Limb (tissue), 2 donors: Measurements from ENCODE around the gene RPL10A.
"Not testable (repeated sequence)": the region's sequence is repeated elsewhere in the genome, so short reads cannot be mapped to it uniquely, and the experiment has no call there.

Source experiments
- DNase-seq, 2 donors: peaks; one replicate each; pipeline ENCODE4 v3.0.0-alpha.2; 2016; ENCODE audit errors: extremely low spot score in 2 of 2

The RPL10A gene

DNA sequence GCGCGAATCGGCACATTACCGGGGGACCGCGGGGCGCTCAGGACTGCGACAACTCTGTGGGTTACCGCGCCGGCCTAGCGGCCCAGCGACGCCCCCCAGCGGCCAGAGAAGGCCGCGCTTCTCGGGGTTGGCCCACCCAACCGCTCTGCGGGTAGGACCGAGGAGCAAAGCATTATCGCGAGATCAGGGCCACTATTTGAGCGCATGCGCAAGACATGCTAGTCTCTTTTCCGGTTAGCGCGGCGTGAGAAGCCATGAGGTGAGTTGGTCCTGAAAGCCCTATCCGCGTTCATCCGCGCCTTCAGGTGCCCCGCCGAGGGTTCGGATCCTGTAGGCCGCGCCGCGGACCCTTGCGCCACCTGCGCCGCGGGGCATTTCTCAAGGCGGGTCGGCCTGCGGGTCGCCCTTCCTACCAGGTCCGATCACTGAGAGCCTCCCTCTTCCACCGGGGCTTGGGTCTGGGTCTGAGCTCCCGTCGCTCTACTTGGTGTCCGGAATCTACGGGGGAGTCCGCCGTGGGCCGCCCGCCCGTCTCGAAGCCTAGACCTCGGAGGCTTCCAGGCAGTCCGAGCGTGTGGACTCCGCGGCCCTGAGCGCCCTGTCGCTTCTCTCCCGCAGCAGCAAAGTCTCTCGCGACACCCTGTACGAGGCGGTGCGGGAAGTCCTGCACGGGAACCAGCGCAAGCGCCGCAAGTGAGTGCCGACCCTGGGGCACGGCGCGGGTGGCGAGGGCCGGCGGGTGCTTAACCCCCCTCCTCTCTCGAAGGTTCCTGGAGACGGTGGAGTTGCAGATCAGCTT lies at the start of gene RPL10A:
Gene RPL10A, plus strand, starts transcription at position 221 of the 799 bp plus-strand sequence. Its CDS starts 34 bp downstream, at position 255.
- DNase-seq = peak; percentile 95 to 98

DNA sequence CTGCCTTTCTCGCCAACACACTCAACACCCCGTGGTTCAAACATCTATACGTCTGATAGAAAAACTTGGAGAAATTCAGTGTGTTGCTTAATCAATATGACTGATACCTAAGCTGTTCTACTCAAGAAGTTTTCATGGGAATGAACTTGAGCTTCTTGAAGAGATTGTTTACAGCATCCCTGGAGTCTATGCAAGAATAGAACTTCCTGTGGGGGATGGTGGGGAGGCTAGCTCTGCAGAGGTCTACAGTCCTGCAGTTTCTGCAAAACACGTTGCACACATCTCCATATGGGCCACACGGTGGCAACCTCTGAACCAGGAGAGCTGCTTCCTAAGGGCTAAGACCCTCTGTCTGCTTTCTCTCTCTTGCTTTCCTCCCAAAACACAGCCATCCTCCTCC lies 48.8 kb upstream of the RPL10A start:
- DNase-seq = peak in 1 of 2 donors; percentile 2

DNA sequence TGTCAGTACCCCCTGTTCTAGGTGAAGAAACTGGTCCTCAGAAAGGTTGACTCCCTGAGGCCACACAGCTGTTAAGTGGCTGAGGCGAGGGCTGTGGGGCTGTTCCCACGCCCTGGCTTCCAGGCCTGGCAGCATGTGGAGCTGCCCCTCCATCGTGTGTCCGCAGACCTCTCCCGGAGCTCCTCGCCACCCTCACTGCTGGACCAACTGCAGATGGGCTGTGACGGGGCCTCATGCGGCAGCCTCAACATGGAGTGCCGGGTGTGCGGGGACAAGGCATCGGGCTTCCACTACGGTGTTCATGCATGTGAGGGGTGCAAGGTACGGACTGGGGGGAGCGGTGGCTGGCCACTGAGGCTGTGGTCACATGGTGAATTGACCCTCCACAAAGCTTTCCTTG lies 48.2 kb upstream of the RPL10A start:
- no peak for DNase-seq

DNA sequence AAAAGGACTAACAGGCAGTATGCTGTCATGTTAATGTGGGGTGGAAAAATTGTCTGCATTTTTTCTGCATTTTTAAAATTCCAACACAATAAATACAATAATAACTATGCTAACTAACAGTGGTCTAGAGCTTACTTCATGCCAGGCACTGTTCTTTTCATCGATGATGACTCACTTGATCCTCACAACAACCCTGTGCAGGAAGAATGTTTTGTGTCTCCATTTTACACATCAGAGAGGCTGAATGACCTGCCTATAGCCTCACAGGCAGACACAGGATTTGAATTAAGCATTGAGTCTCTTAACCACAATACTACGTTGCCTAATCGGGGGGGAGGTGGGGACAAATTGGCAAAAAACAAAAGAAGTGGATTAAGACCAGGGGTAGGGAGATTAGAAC lies 42.9 kb upstream of the RPL10A start:
- no peak for DNase-seq

DNA sequence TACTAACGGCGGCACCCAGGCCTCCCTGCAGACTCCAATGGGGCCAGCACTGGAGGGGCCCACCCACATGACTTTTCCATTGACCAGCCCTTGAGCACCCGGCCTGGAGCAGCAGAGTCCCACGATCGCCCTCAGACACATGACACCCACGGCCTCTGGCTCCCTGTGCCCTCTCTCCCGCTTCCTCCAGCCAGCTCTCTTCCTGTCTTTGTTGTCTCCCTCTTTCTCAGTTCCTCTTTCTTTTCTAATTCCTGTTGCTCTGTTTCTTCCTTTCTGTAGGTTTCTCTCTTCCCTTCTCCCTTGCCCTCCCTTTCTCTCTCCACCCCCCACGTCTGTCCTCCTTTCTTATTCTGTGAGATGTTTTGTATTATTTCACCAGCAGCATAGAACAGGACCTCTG lies 42.1 kb upstream of the RPL10A start:
- DNase-seq = no peak

DNA sequence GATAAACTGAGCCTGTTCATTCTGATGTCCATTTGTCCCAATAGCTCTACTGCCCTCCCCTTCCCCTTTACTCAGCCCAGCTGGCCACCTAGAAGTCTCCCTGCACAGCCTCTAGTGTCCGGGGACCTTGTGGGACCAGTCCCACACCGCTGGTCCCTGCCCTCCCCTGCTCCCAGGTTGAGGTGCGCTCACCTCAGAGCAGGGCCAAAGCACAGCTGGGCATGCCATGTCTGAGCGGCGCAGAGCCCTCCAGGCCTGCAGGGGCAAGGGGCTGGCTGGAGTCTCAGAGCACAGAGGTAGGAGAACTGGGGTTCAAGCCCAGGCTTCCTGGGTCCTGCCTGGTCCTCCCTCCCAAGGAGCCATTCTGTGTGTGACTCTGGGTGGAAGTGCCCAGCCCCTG lies 40.8 kb upstream of the RPL10A start:
- DNase-seq = no peak

DNA sequence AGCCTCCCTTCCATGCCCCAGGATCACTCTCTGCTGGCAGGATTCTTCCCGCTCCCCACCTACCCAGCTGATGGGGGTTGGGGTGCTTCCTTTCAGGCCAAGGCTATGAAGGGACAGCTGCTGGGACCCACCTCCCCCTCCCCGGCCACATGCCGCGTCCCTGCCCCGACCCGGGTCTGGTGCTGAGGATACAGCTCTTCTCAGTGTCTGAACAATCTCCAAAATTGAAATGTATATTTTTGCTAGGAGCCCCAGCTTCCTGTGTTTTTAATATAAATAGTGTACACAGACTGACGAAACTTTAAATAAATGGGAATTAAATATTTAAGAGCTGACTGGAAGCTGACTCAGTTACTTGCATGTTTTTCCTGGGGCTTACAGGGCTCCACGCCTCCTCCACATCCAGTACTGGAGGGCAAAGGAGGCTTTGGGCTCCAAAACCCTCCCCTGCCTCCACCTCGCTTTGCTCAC lies 40.3 kb upstream of the RPL10A start:
- no peak for DNase-seq

DNA sequence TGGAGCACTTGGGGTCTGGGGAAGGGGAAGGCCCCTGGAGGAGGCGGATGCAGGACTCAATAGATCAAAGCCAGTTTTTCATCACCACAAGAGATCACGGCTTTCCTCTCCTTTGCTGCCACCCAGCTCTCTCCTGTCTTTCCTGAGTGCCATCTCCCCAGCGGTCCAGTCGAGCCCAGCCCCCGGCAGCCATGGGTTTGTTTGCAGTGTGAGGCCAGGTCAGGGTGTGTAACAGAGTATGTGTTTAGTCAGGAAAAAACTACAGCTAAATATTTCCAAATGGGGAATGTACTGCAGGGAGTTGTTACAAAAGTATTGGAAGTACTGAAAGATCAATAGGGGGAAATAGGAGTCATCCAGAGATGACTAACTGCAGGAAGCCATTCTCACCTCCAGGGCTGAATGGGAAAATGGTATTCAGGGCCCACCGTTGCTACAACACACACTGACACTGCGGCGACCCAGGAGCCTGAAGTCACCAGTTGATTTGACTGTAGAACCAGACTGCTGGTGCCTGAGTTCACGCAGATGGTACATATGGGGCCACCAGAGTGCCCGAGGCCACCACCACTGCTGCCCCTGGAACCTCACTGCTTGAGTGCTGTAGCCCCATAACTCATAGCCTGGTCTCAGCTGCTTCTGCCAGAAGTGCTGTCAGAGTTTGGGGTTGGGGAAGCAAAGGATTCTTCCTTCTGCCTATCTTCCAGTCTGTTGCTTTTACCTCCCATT lies 39.6 kb upstream of the RPL10A start:
- no peak for DNase-seq

DNA sequence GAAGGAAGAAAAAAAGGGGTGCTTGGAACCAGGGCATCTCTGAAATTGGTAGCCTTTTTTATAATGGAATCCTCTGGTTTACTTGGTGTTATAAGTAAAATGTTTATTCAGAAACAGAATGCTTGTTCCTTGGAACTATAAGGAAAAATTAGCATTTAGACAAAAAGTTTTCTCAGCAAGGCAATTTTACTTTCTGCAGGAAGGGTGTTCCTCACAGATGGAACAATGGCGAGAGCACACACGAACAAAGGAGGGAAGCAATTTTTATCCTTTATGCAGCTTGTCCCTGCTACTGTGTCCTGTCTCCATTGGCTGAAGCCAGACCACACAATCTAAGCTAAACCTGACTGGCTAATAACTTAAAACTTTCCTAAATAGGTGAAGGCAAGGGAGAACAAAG lies 38.7 kb upstream of the RPL10A start:
- DNase-seq = no peak

DNA sequence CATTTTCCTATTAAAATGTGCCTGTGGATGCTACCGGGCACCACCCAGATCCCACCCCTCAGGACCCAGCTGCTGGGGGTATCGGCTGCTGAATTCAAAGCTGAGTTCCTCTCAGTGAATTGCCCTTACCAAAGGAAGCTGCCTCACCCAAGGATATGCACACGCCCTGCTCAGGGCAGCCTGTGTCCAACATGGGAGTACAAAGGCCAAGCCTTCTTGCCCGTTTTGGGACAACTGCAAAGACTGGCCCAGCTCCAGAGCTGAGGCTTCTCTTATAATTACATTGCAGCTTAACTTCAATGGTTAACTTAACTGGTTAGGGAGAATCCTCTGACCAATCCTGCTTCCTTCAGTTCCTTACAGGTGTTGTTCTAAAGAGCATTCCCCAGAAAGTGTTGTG lies 35.9 kb upstream of the RPL10A start:
- no peak for DNase-seq

DNA sequence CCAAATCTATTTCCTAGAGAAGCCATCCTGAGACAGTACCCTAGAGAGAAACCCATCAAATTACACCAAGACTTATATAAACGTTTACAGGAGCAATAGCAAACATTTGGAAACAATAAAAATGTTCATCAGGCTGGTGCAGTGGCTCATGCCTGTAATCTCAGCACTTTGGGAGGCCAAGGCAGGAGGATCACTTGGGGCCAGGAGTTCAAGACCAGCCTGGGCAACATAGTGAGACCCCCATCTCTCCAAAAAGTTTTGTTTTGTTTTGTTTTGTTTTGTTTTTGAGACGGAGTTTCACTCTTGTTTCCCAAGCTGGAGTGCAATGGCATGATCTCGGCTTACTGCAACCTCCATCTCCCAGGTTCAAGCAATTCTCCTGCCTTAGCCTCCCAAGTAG lies 35.5 kb upstream of the RPL10A start:
- not testable (repeated sequence) for DNase-seq

DNA sequence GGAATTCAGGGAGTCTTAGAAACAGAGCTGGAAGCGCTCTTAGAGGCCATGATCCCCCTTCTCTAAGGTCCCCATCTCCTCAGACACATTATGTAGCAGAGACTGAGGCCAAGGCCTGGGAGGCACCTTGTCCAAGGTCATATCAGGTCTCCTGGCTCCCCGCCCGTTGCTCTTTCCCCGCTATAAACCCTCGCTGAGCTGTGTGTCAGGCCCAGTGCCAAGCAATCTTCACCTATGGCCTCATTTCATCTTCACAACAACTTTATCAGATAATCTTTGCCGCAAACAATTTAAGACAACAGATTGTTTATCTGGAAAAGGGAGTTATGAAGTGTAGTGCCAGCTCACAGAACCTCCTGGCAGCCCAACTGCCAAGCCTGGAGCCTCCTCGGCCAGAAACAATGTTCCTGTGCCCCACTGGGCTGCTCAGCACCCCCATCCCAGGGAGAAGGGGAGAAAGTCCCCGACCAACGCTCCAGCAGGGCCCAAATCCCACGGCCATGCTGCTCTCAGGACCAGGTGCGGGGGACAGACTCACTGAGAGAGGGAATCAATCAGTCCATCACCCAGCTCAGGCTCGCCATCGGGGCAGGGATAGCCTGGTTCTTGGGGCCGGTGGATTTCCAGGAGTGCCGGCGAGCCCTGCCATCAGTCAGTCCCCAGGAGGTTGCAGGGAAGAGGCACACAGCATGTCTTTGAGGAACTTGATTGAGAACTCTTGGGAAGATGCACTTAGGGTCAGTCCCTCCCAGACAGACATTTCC lies 32.9 kb upstream of the RPL10A start:
- DNase-seq = no peak

DNA sequence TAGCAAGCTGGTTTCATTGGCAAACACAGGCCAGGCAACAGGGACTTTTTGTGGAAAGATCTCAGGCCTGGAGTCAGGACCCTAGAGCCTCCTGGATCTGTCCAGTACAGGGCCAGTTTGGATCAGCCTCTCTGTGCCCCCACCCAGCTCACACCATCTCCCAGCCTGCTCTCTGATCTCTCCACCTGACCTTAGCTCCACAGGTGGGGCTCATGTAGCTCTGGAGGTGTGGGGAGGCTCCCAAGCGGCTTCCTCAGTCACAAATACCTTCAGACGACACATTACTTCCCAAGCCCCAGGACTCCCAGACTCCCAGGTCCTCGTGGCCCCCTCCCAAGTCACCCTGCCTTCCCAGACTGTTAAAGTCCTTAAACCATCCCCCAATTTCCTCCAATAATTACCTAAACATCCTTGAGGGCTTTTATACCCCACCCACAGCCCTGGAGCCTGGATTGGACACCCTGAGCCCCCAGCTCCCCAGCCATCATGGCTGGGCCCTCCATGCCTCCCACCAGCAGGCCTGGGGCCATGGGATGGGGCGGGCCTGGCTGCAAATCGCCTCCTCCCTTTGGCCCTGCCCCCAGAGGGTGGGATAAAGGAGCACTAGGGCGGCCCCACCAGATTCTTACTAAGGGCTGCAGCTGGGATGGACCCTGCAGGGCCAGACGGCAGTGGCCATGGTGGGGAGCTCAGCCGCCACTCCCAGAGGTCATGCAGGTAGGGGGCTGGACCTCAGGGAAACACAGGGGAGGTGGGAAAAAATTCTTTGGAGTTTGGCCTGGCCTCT lies 31.9 kb upstream of the RPL10A start:
- DNase-seq = no peak

DNA sequence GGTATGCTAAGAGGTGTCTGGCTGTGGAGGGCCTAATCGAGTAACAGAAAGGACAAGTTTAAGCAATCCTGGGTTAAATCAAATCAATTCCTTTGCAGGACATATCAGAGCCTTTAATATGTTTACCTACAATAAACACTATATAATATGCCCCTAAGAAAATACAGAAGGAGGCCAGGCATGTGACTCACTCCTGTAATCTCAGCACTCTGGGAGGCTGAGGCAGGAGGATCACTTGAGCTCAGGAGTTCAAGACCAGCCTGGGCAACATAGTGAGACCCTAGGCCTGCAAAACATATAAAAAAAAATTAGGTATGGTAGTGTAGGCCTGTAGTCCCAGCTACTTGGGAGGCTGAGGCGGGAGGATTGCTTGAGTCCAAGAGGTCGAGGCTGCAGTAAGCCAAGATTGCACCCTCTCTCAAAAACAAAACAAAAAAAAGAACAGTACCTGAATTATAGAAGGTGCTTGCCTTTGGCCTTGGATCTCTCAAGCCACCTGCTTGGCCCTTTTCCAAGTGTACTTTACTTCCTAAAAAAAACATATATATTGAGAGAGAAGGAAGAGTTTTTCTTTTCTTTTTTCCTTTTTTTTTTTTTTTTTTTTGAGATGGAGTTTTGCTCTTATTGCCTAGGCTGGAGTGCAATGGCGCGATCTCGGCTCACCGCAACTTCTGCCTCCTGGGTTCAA lies 29.7 kb upstream of the RPL10A start:
- not testable (repeated sequence) for DNase-seq

DNA sequence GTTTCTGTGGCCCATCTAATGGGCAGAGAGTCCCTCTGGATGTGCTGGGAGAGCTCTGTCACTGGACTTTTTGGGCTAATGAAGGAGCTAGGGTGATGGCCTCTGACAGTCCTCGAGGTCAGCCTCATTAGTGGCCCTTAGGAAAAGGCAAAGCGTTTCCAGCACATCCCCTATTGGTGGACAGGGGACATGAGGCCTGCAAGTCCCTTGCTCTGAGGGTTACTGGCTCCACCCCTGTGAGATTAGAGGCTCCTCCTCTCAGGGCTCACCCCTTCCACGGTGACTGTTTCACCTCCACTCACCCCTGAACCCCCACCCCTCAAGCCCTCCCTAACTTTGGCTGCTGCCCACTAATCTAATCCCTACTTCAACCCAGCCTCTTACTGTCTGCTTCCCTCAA lies 28.9 kb upstream of the RPL10A start:
- no peak for DNase-seq

DNA sequence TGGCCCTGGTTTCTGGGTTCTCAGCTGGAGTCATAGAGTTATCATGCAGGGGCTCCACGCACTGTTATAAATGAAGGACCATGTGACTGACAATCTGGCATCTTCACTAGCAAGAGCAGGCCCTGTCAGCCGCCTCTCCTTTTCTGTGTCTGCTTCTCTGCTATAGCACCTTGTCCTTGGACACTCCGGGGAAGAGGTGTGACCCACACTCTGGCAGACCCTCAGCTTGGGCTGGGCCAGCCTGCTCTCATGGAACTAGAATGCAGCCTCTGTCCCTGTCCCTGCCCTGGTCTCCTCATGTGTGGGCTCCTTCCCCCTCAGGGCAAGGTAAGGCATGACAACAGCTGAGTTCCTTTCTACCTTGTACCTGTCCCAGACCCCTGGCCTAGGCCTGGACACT lies 27.0 kb upstream of the RPL10A start:
- no peak for DNase-seq

DNA sequence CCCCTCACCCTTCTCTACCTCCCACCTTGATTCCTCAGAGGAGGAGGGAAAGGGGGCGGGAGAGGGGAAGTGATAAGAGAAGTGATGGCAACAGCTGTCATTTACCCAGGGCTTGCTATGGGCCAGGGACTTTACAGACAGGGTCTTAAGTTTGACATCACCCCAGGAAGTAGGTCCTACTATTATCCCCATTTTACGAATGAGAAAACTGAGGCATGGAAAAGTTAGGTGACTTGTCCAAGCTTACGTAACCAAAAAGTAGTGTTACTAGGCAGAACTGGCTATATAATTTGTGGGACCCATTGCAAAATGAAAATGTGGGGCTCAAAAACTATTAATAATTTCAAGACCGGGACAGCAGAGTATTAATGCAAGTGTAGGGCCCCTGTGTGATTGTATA lies 26.6 kb upstream of the RPL10A start:
- DNase-seq = no peak

DNA sequence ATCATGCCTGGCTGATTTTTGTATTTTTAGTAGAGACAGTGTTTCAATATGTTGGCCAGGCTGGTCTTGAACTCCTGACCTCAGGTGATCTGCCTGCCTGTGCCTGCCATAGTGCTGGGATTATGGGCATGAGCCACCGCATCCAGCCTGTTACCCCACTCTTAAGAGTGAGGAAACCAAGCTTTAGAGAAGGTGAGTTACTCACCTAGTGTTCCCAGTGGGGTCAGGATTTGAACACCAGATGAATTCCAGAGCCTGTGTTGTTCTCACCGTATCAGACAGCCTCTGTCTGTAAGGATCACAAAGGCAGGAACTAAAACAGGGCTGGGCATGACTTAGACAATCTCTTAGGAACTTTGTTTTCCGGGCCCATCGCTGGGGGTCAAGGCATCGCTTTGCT lies 25.5 kb upstream of the RPL10A start:
- DNase-seq = no peak

DNA sequence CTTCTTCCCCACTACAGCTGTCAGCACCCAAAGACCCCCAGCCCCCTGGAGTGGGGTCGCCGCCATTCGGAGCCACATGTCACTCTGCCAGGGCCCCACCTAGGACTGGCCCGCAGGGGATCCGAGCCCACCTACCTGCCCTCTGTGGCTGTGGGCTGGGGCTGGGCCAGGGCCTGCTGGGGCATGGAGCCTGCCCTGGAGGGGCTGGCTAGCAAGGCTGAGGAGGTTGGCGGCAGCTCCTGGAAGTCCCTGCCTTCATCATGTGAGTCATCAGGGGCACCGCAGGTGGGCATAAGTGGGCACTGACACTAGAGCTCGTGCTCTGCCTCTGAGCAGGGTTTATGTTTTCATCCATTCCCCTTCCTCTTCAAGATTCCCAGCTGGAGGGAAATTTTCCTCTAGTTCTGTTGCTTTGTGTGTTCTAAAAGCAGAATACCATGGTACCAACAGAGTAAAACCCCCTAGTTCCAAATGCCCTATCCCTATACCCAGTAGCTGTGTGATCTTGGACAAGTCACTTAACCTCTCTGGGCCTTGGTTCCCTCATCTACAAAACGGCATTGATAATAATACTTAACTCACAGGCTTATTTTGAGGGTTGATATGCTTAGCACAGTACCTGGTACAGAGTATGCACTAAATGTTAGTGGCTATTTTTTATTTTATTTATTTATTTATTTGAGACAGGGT lies 24.7 kb upstream of the RPL10A start:
- DNase-seq = no peak

DNA sequence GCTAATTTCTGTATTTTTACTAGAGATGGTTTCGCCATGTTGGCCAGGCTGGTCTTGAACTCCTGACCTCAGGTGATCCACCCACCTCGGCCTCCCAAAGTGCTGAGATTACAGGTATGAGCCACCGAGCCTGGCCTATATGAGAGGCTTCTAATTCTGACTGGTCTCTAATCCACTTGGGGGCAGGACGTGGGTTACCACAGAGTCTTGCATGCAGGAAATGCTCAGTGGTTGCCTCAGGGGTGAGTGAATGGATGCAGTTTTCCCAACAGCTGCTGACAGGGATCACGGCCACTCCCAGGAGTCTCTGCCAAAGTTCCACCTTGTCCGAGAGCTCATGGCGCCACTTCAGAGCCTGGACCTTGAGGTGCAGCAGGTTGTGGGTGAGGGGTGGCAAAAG lies 22.5 kb upstream of the RPL10A start:
- DNase-seq = no peak
